GM18511 (cell line): ENCODE data around the gene DUSP23.
A peak's percentile ranks its signal among the peaks of the same experiment; 100 is the strongest.

ENCODE experiments used
- ATAC-seq: cut with Tn5 transposase; IDR thresholded peaks from one replicate; pipeline ENCODE4 v1.9.1; 2021; ENCODE audit warnings: mild to moderate bottlenecking, moderate library complexity; ENCODE audit not compliant: unreplicated experiment

DUSP23 gene

GRCh38 chr1:159827549-159827948, 46.8 kb downstream of the DUSP23 start:
- no peak for ATAC-seq

- no peak for ATAC-seq
These were observed 47.4 kb downstream of the DUSP23 start for GRCh38 chr1:159828176-159828575.

- ATAC-seq = no peak
These were observed 48.0 kb downstream of the DUSP23 start for GRCh38 chr1:159828581-159829272.

GRCh38 chr1:159829273-159829634, 48.5 kb downstream of the DUSP23 start:
- peak; percentile 87 for ATAC-seq

GRCh38 chr1:159829822-159830465, 49.2 kb downstream of the DUSP23 start:
- no peak for ATAC-seq

GRCh38 chr1:159830722-159831121, 50.0 kb downstream of the DUSP23 start:
- ATAC-seq = no peak

- no peak for ATAC-seq
These were observed 50.8 kb downstream of the DUSP23 start for GRCh38 chr1:159831412-159832141.
